PFSK-1 (cell line): Measurements from ENCODE around the gene NRCAM.

ENCODE experiments used
- FOXP2 ChIP-seq: optimal IDR thresholded peaks from 2 replicates; pipeline ENCODE3; 2011; ENCODE audit warnings: borderline replicate concordance, control low read depth, inconsistent platforms; ENCODE audit not compliant: insufficient read depth; ENCODE audit errors: extremely low read length, extremely low read depth
- POLR2AphosphoS5 ChIP-seq: IDR thresholded peaks from 2 replicates; pipeline ENCODE4 v1.6.1; 2012; ENCODE audit warnings: low read depth, mild to moderate bottlenecking, control low read depth, low read length, moderate library complexity

- TF ChIP-seq POLR2AphosphoS5 = no peak
- TF ChIP-seq FOXP2 = no peak
Measured at GRCh38 chr7:108404509-108405420, 51.5 kb downstream of the NRCAM start.
